Stimulated activated CD4-positive, alpha-beta T cell treated with anti-CD3 and anti-CD28 coated beads, TNF-alpha, amount 100 ng/mL, for 4 hours (primary cell): Measurements from ENCODE around the gene NXT1.

Experiments
- DNase-seq, 3 experiments: peaks; one replicate each; pipeline ENCODE4 v3.0.0-alpha.2; 2020; ENCODE audit warnings: low read depth in 3 of 3

Gene NXT1

DNA sequence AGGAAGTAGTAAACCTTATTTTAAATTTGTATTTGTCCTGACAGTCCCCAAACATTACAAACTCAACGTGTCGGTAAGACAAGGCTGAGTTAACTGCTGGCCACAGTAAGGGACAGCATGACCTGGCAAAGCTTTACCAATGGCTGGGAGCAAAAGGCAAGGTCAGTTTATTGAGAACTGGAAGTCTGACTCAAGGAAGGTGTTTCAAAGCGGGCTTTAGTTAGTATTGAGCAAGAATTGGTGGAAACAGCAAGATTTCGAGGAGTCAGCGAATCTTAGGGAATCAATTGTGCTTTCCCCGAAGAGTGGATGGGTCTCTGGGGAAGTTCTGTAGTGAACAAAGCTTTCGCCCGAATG lies 10.5 kb downstream of the NXT1 start:
- DNase-seq: no peak

DNA sequence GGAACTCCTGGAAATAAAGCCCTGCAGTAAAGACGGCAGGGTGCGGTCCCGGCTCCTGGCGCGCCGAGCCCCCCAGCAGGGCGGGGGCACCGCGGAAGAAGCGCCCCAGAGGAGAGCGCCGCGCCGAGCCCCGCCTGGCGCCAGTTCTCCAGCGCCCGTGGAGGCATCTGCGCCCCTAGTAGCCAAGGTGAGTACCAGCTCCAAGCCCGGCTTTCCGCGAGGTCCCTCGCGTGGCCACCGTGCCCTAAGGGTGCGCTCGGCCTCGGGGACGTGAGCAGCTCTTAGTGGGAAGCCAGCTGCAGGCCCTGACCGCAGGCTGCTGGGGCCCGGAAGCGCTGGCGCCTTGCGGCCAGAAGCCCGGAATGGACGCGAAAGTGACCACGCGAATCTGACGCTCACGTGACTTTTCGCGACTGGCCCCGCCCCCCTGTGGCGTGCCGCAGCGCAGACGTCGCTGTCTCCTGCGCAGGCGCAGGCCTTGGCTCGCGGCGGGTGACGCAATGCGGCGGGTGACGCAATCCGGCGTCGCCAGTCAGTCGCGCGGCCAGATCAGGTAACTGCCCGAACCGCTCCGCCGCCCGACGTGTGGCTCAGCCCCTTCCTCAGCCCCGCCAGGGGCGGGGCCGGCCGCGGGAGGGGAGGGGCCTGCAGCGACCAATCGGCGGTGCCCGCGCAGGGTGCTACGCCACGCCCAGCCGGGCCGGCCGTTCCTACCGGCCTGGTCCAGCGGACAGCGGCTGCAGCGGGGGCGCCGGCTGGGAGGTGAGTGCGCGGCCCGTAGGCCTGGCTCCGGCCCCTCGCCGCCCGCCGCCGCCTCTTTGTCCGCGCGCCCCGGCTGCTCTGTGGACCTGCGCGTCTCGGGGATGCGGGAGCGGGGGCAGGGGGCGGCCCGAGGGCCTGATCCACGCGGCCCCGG lies 11.1 kb downstream of the NXT1 start, which contains the start of gene GZF1:
GZF1 (plus strand) TSS at position 707 of the 916 bp plus-strand sequence. CDS start 2,202 bp downstream, outside the sequence.
- peak; percentile 96 to 98 (median 98) for DNase-seq

DNA sequence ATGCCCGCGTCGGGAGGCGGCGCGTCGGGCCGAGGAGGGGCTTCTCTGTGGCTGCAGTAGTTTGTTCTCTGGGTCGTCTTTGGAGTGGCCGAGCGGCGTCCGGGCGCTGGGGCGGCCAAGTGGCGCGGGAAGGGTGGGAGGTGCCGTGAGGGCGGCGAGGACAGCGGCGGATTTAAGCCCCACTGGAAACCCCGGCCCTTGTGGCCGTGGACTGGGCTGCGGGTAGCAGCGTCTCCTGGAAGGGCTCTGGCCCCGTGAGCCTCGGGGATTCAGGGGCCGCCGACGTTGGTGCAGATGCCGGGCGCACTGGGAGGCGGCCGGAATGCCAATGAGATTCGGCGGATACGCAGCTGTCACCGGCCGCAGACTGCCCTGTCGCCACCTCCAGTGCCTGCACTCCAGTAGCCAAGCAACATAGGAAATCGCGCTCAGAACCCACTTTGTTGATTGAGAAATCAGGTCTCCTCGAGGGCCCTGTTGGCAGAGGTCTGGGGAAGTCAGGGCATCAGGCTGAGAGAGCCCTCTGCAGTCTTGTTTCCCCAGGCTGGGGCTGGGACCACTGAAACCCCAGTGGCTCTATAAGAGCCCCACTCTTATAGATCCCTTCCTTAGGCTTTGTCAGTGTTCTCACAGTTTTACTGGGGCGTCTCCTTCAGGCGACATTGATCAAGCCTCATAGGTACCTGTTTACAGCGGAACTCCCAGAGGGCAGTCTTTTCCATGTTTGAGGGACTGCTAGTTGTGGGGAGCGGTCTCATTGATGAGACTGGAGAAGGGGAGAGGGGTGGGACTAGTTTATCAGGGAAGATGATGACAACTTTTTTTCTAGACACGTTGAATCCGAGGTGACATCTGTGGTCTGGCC lies 12.0 kb downstream of the NXT1 start:
- DNase-seq: no peak

DNA sequence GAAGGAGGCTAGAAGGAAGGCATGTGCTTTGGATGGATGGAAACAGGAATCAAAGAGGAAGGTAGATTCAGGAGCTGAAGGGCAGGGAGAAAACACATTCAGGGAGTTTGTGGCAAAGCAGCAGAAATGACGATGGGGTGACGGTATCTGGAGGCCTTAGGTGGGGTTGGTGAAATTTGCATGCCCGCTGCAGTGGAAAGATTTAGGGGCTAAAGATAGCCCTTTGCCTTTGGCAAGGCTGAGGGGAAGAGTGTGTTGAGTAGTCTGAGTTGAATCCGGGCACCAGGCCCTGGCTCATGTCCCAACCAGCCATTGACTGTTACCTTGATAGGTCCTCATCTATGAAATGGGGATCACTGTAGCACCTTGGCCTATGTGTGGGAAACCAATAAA lies 12.7 kb downstream of the NXT1 start:
- DNase-seq: no peak

DNA sequence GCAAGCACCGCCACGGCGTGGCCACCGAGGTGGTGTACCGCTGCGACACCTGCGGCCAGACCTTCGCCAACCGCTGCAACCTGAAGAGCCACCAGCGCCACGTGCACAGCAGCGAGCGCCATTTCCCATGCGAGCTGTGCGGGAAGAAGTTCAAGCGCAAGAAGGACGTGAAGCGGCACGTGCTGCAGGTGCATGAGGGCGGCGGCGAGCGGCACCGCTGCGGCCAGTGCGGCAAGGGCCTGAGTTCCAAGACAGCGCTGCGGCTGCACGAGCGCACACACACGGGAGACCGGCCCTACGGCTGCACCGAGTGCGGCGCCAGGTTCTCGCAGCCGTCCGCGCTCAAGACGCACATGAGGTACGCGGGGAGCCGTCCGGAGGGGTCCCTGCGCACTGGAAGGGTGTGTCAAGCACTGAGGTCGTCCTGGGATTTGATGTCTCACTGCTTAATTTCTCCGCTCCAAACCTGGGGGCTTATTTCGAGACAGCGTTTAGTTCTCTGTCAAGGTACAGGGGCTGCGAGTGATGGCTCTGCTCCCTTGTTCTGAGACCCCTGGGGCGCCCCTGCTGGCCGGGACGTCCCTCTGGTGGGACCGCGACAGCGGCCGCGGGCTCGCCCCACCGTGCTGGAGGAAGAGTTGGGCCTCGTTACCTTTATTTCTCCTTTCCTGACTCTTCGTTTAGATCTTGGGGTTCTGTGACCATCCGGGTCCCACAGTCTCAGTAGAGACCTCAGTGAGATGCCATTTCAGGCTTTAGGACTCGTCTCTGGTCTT lies 15.0 kb downstream of the NXT1 start:
- DNase-seq: no peak

DNA sequence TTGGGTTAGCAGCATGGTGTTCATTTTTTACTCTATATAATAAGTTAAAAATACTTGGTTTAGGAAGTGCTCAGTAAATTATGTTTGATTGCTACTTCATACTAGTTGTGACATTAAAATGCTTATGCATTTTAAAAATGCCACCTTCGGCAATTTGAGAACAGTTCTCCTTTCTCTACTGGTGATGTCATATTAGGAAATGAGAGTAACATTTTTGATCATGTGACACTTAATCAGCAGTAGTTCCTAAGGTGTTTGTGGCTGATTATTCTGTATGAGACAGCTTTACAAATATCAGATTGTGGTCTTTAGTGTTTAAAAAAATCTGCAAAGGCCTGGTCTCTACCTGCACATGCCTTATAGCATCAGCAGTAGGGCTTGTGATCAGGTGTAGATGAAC lies 15.8 kb downstream of the NXT1 start:
- no peak for DNase-seq

DNA sequence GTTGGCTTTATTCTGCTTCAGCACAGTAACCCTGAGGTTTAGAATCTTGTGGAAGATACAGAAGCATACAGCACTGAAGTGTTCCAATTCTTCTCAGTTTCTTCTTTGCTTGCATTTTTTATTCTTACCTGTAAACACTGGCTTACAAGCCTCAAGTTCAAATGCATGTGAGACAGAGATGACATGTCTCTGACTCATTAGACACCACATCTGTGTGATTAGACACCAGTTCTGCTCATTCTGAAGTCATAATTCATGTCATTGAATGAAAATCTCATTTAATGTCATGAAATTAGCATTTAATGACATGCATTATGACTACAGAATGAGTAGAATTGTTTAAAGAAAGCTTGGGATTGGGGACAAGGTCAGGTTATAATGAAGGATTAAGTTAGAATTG lies 17.2 kb downstream of the NXT1 start:
- no peak for DNase-seq

DNA sequence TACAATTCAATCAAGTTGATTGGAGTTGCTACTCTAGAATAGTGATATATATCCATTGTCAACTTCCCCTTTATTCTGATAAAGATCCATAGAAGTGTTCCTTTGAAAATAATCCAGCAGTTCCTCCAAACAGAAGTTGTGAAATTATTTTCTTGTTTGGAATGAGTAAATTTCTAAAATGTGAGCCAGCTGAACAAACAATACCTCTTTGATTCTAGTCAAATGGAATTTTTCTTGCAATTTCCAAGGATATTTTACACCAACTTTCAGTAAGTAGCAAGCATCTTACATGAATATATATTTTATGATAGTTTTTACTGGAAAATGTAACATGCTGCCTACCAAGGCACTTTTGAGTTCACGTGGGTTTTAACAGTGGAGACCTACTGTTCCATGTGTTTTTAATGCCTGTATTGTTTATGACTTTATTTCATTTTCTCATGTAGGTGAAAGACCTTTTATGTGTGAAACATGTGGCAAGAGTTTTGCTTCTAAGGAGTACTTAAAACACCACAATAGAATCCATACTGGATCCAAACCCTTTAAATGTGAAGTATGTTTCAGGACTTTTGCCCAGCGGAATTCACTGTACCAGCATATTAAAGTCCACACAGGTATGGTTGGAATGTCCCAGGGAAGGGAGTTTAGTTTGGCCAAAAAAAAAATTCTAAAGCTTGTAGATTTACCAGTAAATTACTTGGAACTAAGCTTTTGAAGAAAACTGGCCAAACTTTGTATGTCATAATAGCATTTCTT lies 17.9 kb downstream of the NXT1 start:
- DNase-seq: no peak

DNA sequence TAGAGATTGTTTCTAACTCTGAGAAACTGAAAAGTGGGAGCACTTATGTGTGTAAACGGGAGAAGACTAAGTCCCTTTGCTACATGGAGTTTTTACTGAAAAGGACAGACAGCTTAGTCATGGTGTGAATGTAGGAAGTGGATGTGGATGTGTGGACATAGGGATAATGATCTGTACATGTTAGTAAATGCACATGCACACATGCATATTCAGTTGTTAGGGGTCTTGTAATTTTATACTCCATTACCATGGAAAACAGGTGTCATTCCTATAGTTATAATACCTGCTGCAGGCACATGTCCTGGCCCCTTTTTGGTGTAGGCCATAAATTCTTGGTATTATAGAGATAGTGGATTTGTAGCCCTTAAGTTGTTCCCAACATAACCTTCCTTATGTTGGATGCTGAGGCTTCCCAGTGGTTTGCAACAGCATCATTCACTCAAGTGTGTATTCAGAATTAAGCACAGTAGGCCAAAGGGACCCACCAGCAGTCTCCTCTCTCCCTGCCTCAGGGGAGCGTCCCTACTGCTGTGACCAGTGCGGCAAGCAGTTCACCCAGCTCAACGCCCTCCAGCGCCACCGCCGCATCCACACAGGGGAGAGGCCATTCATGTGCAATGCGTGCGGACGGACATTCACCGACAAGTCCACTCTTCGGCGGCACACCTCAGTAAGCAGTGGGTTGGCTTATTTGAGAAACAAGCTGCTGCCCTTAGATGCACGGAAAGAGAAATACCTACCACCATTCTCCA lies 18.7 kb downstream of the NXT1 start:
- DNase-seq: no peak

DNA sequence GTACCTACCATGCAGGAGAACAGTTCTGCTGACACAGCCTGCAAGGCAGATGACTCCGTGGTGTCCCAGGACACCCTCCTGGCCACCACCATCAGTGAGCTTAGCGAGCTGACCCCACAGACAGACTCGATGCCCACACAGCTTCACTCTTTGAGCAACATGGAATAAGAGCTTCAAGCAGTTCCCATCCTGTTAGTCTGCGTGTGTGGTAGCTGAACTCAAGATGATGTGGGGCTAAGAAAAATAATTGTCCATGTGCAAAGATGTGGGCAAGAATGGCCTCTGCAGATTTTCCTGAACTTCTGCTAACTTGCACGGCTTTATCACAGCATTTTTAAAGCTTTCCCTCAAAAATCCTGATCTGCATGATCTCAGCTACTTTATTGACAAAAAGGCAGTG lies 19.7 kb downstream of the NXT1 start:
- DNase-seq: no peak

DNA sequence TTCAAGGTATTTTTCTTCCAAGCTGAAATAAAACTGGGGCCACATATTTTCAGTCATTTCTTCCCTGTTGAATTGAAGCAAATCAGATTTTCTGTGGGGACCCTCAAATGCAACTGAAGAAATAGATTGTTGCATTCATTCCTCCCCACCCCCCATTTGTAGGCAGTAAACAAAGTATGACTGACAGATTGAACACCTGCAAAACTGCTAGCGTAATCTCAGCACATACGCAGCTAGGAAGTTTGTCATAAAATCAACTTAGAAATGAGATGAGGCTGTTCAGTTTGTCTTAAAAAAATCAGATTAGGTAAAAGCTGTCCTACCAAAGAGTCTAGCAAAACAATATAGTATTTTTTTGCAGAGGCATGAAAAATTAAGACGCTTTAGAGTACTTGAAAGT lies 20.3 kb downstream of the NXT1 start:
- DNase-seq: no peak

DNA sequence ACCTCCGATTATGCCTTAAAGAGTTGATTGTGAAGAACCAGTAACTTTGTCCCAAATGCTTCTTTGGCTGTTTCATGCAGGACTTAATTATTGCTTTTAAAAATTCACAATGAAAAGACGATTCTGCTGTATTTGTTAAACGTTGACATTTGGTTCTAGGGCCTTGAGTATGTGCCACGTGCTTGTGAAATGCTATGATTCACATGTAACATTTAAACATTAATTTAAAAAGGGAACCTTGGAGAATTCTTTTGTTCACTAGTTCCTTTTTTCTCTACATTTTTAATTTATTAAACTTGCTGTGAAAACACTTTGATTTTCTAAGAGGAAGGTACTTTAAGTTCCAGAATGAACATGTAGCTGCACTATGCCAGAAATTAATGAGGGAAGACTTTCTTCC lies 20.9 kb downstream of the NXT1 start:
- no peak for DNase-seq

DNA sequence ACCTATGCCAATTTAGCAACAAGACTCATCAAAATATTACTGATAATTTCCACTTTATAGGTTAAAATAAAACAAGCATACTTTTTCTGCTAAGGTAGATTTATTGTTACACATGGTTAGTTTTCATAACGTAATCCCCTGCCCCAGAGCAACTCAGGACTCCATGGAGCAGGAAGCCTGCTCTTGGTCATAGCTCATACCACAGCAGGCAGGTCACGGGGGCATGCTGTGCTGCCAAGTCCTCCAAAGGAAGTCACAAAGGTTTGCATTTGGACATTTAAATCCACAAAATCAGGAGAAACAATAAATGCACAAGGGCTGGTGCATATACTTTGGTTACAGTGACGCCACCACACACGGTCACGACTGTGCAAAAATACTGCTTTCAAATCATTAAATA lies 23.9 kb downstream of the NXT1 start:
- DNase-seq: no peak

DNA sequence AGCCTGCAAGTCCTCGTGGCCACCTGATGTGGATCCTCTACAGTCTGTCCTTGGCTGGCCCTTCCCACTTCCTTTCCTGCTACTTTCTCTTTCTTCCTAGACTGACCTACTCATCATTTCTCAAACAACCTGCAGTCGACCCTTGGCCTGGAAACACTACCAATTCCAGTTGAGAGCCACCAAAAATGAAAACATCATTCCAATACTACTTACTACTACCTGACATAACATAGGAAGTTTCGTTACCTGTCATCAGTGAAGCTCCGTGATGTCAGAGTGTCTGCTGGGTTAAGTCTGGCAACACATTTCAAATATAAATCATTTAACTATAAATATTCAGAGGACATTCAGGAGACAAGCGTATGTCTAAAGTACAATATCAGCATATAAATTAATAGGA lies 25.2 kb downstream of the NXT1 start:
- DNase-seq: no peak

DNA sequence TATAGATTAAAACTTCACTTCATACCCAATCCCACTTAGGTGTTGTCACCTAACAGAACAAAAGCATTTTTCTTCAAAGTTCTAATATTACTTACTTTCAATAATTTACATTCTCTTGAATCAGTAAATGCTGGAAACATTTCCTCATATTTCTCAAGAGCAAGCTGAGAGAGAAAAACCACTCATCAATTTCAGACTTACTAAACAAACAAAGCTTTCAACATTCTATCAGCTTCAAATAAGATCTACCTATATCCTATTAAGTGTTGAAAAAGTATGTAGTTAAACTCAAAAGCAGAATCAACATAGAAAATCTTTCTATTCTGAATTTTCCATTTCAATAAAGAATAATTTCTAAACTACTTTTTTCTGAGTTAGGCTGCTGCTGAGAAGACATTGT lies 29.2 kb downstream of the NXT1 start:
- no peak for DNase-seq

DNA sequence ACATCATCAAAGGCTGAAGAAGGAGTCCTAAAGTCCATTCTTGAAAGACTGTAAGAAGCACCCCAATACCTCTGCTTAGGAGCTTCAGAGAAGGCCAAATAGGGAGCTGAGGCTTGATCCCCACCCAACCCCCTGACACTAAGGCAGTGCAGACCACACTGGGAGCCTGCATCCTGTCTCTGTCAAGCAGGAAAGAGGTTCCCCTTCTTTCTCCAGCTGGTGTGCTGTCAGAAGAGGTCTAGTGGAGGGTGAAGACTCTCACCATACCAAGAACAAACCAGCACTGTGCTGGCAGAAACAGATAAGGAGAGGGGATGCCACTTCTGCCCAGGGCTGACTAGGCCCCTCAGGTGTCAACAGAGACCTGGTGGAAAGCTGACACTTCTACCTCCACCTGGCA lies 31.3 kb downstream of the NXT1 start:
- DNase-seq: no peak

DNA sequence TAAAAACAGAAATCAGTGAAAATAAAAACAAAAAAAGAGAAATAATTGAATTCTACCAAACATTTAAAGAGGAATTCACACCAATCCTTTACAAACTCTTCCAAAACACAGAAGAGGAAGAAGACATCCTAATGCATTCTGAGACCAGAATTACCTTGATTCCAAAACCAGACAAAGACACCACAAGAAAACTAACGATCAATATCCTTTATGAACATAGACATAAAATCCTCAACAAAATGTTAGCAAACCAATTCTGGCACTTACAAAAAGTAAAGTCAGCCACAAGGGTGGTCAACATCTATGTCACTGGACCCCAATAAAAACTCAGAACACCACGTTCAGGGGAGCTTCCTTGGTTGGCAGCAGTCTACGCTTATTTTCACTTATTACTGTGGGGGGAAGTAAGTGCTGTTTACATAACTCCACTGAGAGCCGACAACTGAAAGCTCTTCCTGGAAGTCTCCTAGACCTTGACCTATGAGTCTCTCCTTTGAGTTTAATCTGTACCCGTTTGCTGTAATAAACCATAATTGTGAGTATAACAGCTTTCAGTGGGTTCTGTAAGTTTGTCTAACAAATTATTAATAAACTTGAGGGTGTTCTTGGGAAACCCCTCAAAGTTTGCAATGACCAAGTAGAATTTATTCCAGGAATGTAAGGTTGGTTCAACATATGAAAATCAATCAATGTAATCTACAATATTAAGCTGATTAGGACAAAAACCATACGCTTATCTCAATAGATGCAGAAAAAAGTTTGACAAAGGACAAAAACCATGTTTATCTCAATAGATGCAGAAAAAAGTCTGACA lies 35.9 kb downstream of the NXT1 start:
- no peak for DNase-seq

DNA sequence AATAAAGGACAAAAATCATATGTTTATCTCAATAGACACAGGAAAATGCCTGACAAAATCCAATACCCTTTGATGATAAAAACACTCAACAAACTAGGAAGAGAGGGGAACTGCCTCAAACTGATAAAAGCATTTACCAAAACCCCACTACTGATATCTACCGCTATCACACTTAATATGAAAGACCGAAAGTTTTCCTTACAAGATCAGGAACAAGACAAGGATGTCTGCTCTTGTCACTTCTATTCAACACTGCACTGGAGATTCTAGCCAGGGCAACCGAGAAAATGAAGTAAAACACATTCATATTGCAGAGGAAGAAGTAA lies 36.5 kb downstream of the NXT1 start:
- no peak for DNase-seq

DNA sequence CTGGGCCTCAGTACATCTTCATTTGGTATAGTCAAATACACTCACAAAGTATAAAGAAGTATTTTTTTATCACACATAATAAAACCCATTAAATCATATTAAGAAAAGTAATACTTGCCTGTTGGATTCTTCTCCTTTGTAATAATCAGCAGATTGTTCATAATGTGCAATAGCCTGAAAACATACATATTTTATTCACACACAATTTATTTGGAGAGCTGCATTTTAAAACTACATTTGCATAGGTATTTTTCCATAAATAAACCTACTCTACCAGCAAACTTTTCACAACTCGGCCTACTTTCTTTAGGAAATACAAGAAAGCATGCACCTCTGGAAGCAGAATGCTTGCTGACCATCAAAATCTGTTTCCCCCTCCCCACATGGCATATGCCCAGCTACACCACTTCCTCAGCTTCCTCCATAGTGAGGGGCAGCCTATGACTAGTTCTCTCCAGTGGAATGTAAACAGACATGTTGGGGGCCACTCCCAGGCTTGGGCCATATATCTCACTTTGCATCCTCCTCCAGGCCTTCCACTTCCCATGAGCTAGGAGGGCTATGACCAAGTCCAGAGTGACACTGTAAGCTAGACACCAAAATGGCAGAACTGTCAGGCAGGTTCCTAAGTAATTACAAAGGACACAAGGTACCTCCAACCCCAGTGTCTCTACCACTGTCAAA lies 39.6 kb downstream of the NXT1 start:
- no peak for DNase-seq
